Measurements from ENCODE around the gene SYTL5. TPM values are rescaled to one million over a fixed set of nuclear protein-coding genes. Genes with fewer than 3 reads are reported as not detected.
A peak's percentile ranks its signal among the peaks of the same experiment; 100 is the strongest.

Gene SYTL5
- total and polyA plus RNA-seq, 10 donors = 0.15 TPM; not detected in 9

DNA sequence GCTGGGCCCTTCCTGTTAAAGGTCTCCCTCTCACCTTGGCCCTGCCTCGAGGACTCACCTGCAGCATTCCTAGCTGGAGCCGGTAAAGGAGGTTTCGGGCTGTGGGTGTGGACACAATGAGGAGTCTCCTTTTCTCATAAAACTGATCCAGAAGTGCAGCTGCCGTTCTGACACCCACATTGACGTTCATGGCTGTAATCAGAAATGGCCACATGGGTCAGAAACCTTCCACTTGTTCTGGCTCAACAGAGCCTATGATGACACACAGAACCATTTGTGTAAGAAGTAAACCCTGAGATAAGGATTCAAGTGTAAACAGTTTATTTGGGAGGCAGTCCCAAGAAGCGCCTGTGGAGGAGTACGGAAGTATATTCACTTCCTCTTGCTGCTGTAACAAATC, 150.5 kb downstream of the SYTL5 start:
- Histone ChIP-seq H3K4me1 (no peaks in the 10 kb centered on the region), H3K27me3 (replicated peaks in 1 of 7) (peaks cover 0 to 5% (median 0%) of the 10 kb centered on the region in 7 donors), H3K36me3 (no peaks in the 10 kb centered on the region), H3K4me3 (no peak overlapping the region), H3K27ac (no peak overlapping the region), H3K9me3 (no peaks in the 10 kb centered on the region)
- no peak for DNase-seq
- TF ChIP-seq, protein P1, sequence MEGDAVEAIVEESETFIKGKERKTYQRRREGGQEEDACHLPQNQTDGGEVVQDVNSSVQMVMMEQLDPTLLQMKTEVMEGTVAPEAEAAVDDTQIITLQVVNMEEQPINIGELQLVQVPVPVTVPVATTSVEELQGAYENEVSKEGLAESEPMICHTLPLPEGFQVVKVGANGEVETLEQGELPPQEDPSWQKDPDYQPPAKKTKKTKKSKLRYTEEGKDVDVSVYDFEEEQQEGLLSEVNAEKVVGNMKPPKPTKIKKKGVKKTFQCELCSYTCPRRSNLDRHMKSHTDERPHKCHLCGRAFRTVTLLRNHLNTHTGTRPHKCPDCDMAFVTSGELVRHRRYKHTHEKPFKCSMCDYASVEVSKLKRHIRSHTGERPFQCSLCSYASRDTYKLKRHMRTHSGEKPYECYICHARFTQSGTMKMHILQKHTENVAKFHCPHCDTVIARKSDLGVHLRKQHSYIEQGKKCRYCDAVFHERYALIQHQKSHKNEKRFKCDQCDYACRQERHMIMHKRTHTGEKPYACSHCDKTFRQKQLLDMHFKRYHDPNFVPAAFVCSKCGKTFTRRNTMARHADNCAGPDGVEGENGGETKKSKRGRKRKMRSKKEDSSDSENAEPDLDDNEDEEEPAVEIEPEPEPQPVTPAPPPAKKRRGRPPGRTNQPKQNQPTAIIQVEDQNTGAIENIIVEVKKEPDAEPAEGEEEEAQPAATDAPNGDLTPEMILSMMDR (IDR thresholded peaks at IDR 0.05 in 8 of 11, conservative IDR thresholded peaks at IDR 0.05 in 3 of 11) = no peak
- TF ChIP-seq POLR2A (IDR thresholded peaks at IDR 0.05) (no peak), POLR2AphosphoS5 (IDR thresholded peaks at IDR 0.05) (no peak)
- intact Hi-C loops (cut with DNase I; ENCODE audit: low total_unique reads) = no loop called here
- 76 to 96% (median 86%) methylated on average over 5 to 7 of the region's 7 CpGs for WGBS, 5 donors

DNA sequence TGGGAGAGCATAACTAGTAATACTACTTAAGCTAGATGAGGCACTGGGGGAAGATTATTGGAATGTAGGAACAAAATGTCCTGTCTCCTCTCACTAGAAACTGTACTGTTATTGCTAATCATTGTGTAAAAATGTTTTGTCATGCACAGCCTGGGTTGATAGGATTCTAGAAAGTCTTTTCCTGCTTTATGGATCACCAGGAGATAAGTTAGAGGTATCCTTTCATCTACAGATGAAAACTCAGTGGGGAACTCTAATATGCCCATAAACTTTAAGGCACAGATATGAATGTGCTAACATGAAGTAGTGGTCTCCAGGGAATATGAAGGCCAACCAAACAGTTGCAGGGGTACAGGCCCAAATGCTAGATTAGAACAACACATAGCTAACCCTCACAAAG, 156.8 kb downstream of the SYTL5 start:
- Histone ChIP-seq H3K36me3 (no peaks in the 10 kb centered on the region), H3K4me3 (no peak overlapping the region), H3K4me1 (no peaks in the 10 kb centered on the region), H3K27me3 (replicated peaks in 1 of 7) (peaks cover 0 to 13% (median 0%) of the 10 kb centered on the region in 7 donors), H3K27ac (no peak overlapping the region), H3K9me3 (no peaks in the 10 kb centered on the region)
- DNase-seq = no peak
- TF ChIP-seq POLR2A (IDR thresholded peaks at IDR 0.05) = no peak
- intact Hi-C loops (cut with DNase I; ENCODE audit: low total_unique reads) = no loop called here

DNA sequence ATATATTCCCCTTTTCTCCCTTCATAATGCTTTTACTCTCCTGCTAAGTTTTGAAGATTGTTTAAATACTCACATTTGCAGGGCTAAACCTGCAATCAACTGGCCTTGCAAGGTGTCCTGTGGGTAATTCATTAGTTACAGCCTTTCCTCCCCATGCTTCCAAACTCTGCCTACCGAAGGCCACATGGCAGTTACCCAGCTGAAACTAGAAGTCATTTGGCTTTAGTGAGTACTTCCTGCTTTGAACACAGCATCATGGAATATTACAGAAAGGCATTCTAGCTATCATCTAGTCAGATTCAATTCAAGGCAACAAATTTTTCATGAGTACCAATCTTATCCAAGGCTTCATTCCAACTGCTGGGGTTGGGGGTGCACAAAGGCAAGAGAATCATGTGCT, 158.7 kb downstream of the SYTL5 start:
- Histone ChIP-seq H3K9me3 (no peaks in the 10 kb centered on the region), H3K4me1 (no peaks in the 10 kb centered on the region), H3K27ac (no peak overlapping the region), H3K36me3 (no peaks in the 10 kb centered on the region), H3K4me3 (no peak overlapping the region), H3K27me3 (replicated peaks in 1 of 7) (peaks cover 0 to 13% (median 0%) of the 10 kb centered on the region in 7 donors)
- DNase-seq = no peak
- intact Hi-C loops (cut with DNase I; ENCODE audit: low total_unique reads) = loop anchor here (5.0 kb wide), 1 partner anchor 238 kb away; no protein-coding TSS in a partner anchor
- 51 to 73% (median 63%) methylated on average over 1 of the region's 1 CpG for WGBS, 5 donors
- TF ChIP-seq POLR2AphosphoS5 (IDR thresholded peaks at IDR 0.05) (no peak), POLR2A (IDR thresholded peaks at IDR 0.05) (no peak)
- TF ChIP-seq, protein P1 (IDR thresholded peaks at IDR 0.05 in 8 of 11, conservative IDR thresholded peaks at IDR 0.05 in 3 of 11) = no peak

DNA sequence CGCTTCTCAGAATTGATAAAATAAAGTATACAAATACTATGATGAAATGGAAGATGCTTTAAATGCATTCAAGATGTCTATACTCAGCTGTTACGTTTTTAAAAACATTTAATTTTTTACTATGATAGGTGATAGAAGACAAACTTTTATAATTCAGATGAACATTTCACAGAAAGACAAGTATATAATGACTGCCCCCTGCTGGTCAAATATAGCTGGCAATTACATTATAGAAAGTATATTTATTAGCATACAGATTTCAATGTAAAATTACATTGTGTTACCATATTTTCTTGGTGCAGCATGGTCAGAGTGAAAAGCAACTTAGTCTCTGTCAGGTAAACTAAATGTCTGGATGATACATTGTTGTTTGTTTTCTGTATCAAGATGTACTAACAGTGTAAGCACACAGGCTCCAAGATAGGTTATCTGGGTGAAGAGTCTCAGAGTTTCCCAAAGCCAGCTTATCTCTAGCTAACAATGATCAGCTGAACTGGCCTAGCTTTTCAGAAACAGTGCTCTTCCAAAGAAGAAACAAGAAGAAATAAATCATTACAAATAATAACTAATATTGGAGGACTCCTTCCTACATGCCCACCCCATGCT, 160.2 kb downstream of the SYTL5 start:
- TF ChIP-seq, protein P1 (IDR thresholded peaks at IDR 0.05 in 8 of 11, conservative IDR thresholded peaks at IDR 0.05 in 3 of 11) = peak in 10 of 11 experiments; percentile 21 to 66 (median 46)
- TF ChIP-seq POLR2AphosphoS5 (IDR thresholded peaks at IDR 0.05) = no peak
- 44 to 59% (median 48%) methylated on average over 2 of the region's 2 CpGs for WGBS, 5 donors
- H3K9me3 ChIP-seq = no peaks in the 10 kb centered on the region
- intact Hi-C loops (cut with DNase I; ENCODE audit: low total_unique reads) = loop anchor here (5.0 kb wide), 1 partner anchor 239 kb away; no protein-coding TSS in a partner anchor
- H3K36me3 ChIP-seq = no peaks in the 10 kb centered on the region
- H3K27me3 ChIP-seq (replicated peaks in 1 of 7) = peaks cover 0 to 11% (median 0%) of the 10 kb centered on the region in 7 donors
- no peak overlapping the region for H3K4me3 ChIP-seq
- H3K4me1 ChIP-seq = no peaks in the 10 kb centered on the region
- no peak overlapping the region for H3K27ac ChIP-seq
- no peak for DNase-seq
